Caco-2 (cell line): Measurements from ENCODE around the gene SPATA19. TPM values are rescaled to one million over a fixed set of nuclear protein-coding genes. Genes with fewer than 3 reads are reported as not detected.

Experiments
- BruUV-seq: library from RNA; stranded (reverse); fragments of 400-500 nt; replicated peaks from 2 replicates; lab custom pipeline; 2021; lab: Mats Ljungman, UMichigan
- CTCF ChIA-PET: fragments of 300-600 bp; sonication (Branson Sonifier 250); formaldehyde crosslinking; loops from one replicate; lab custom pipeline; 2022; ENCODE audit warnings: antibody characterized with exemption; lab: Charles Lee
- POLR2A ChIA-PET: fragments of 300-600 bp; sonication (Branson Sonifier 250); formaldehyde crosslinking; loops from one replicate; lab custom pipeline; 2022; ENCODE audit warnings: antibody characterized with exemption; lab: Charles Lee
- DNase-seq, 2 experiments: peaks; one replicate each; pipeline versions ENCODE4 v3.0.0 to v3.0.0-alpha.2; 2020 to 2022
- H3K27me3 ChIP-seq: replicated peaks from 2 replicates; pipeline ENCODE4 v1.6.0; 2011; ENCODE audit warnings: low read length; ENCODE audit not compliant: control insufficient read depth, insufficient read depth
- H3K36me3 ChIP-seq: 2 replicates; pipeline ENCODE4 v1.5.1; 2011; ENCODE audit warnings: low read length; ENCODE audit not compliant: control insufficient read depth, insufficient read depth
- H3K4me1 ChIP-seq: fragments of 250-450 bp; sonication (Bioruptor Pico); 2 replicates; pipeline ENCODE4 v1.5.1; 2020; ENCODE audit warnings: mild to moderate bottlenecking
- H3K4me3 ChIP-seq: 2 replicates; pipeline ENCODE4 v1.5.1; 2011; ENCODE audit warnings: low read depth, mild to moderate bottlenecking, control low read depth, low read length
- H3K9me3 ChIP-seq: fragments of 250-450 bp; sonication (Bioruptor Pico); 2 replicates; pipeline ENCODE4 v1.5.1; 2020; ENCODE audit warnings: mild to moderate bottlenecking, moderate library complexity
- H3K27ac Mint-ChIP-seq: one replicate; pipeline ENCODE4 v1.8.0; 2022; ENCODE audit warnings: mixed read lengths; ENCODE audit not compliant: unreplicated experiment
- H3K27me3 Mint-ChIP-seq: one replicate; pipeline ENCODE4 v1.8.0; 2022; ENCODE audit warnings: mixed read lengths; ENCODE audit not compliant: insufficient read depth, unreplicated experiment
- H3K36me3 Mint-ChIP-seq: one replicate; pipeline ENCODE4 v1.8.0; 2022; ENCODE audit warnings: mild to moderate bottlenecking, mixed read lengths; ENCODE audit not compliant: insufficient read depth, unreplicated experiment
- H3K4me1 Mint-ChIP-seq: one replicate; pipeline ENCODE4 v1.8.0; 2022; ENCODE audit warnings: low read depth, mixed read lengths; ENCODE audit not compliant: unreplicated experiment
- H3K4me3 Mint-ChIP-seq: one replicate; pipeline ENCODE4 v1.8.0; 2022; ENCODE audit warnings: mild to moderate bottlenecking, moderate library complexity, mixed read lengths; ENCODE audit not compliant: unreplicated experiment
- H3K9me3 Mint-ChIP-seq: one replicate; pipeline ENCODE4 v1.8.0; 2022; ENCODE audit warnings: mixed read lengths; ENCODE audit not compliant: unreplicated experiment
- CTCF ChIP-seq, 2 experiments: fragments of 200-600 bp in 1 of 2; IDR thresholded peaks; 1 replicate in 1 of 2; 2 replicates in 1 of 2; pipeline versions ENCODE4 v1.5.1 to v1.8.0; 2011 to 2022; ENCODE audit warnings: antibody characterized with exemption in 1 of 2, control low read depth in 1 of 2, inconsistent platforms in 1 of 2, low read depth in 1 of 2, low read length in 1 of 2, mild to moderate bottlenecking in 1 of 2, moderate library complexity in 1 of 2; ENCODE audit not compliant: insufficient read depth in 1 of 2, severe bottlenecking in 1 of 2, unreplicated experiment in 1 of 2
- intact Hi-C: fragments of 100-400 bp; cut with micrococcal nuclease; formaldehyde crosslinking; loops from one replicate; pipeline ENCODE4 v1.10.0; 2022; ENCODE audit not compliant: unreplicated experiment
- total RNA-seq: library from RNA; stranded (reverse); gene quantifications from 2 replicates; pipeline ENCODE4 v1.2.3, GENCODE V29; 2022

Gene SPATA19
- total RNA-seq, 1 experiment from 2014 or later: not detected

GRCh38 chr11:133817449-133817848 is 27.9 kb downstream of the SPATA19 start:
- no peaks in the 10 kb centered on the region for H3K4me1 ChIP-seq
- no peaks in the 10 kb centered on the region for H3K27me3 ChIP-seq
- H3K27ac Mint-ChIP-seq: no peak overlapping the region
- H3K4me1 Mint-ChIP-seq: no peaks in the 10 kb centered on the region
- intact Hi-C loops: no loop called here
- no peaks in the 10 kb centered on the region for H3K36me3 Mint-ChIP-seq
- POLR2A ChIA-PET: no interaction called here
- CTCF ChIA-PET: no interaction called here
- peaks cover 9% of the 10 kb centered on the region for H3K27me3 Mint-ChIP-seq
- no TSS peak for BruUV-seq
- H3K9me3 ChIP-seq: no peaks in the 10 kb centered on the region
- H3K36me3 ChIP-seq: no peaks in the 10 kb centered on the region
- H3K9me3 Mint-ChIP-seq: no peaks in the 10 kb centered on the region
- DNase-seq: peak in 1 of 2 experiments; percentile 17
- TF ChIP-seq CTCF (IDR thresholded peaks at IDR 0.05; ENCODE audit: insufficient read depth in 1 of 2, low read depth in 1 of 2, low read length in 1 of 2, severe bottlenecking in 1 of 2, unreplicated experiment in 1 of 2): no peak
- H3K4me3 Mint-ChIP-seq: no peak overlapping the region
- H3K4me3 ChIP-seq: no peak overlapping the region

GRCh38 chr11:133816146-133816870 is 29.0 kb downstream of the SPATA19 start:
- Histone ChIP-seq H3K9me3 (no peaks in the 10 kb centered on the region), H3K27me3 (no peaks in the 10 kb centered on the region), H3K36me3 (no peaks in the 10 kb centered on the region), H3K4me1 (no peaks in the 10 kb centered on the region), H3K4me3 (no peak overlapping the region)
- H3K36me3 Mint-ChIP-seq: no peaks in the 10 kb centered on the region
- POLR2A ChIA-PET: no interaction called here
- no peak for DNase-seq
- intact Hi-C loops: no loop called here
- no peaks in the 10 kb centered on the region for H3K9me3 Mint-ChIP-seq
- H3K27me3 Mint-ChIP-seq: peaks cover 9% of the 10 kb centered on the region
- H3K4me1 Mint-ChIP-seq: no peaks in the 10 kb centered on the region
- BruUV-seq: no TSS peak
- no peak overlapping the region for H3K27ac Mint-ChIP-seq
- CTCF ChIA-PET: no interaction called here
- H3K4me3 Mint-ChIP-seq: no peak overlapping the region
- no peak for TF ChIP-seq CTCF (IDR thresholded peaks at IDR 0.05; ENCODE audit: insufficient read depth in 1 of 2, low read depth in 1 of 2, low read length in 1 of 2, severe bottlenecking in 1 of 2, unreplicated experiment in 1 of 2)

- intact Hi-C loops: no loop called here
- CTCF ChIA-PET: no interaction called here
- H3K4me1 Mint-ChIP-seq: no peaks in the 10 kb centered on the region
- Histone ChIP-seq H3K4me3 (no peak overlapping the region), H3K27me3 (no peaks in the 10 kb centered on the region), H3K9me3 (no peaks in the 10 kb centered on the region), H3K4me1 (no peaks in the 10 kb centered on the region), H3K36me3 (no peaks in the 10 kb centered on the region)
- H3K27ac Mint-ChIP-seq: no peak overlapping the region
- POLR2A ChIA-PET: no interaction called here
- TF ChIP-seq CTCF (IDR thresholded peaks at IDR 0.05; ENCODE audit: insufficient read depth in 1 of 2, low read depth in 1 of 2, low read length in 1 of 2, severe bottlenecking in 1 of 2, unreplicated experiment in 1 of 2): no peak
- no peak for DNase-seq
- no peak overlapping the region for H3K4me3 Mint-ChIP-seq
- peaks cover 9% of the 10 kb centered on the region for H3K27me3 Mint-ChIP-seq
- no peaks in the 10 kb centered on the region for H3K36me3 Mint-ChIP-seq
- H3K9me3 Mint-ChIP-seq: no peaks in the 10 kb centered on the region
- BruUV-seq: no TSS peak
Measured at GRCh38 chr11:133815636-133816035, 29.7 kb downstream of the SPATA19 start.
